Loucy (cell line): ENCODE results near the gene TSHZ2.
"Not testable (repeated sequence)": the region's sequence is repeated elsewhere in the genome, so short reads cannot be mapped to it uniquely, and the experiment has no call there.

Experiments used
- H2AFZ ChIP-seq: fragments of 200-600 bp; sonication (generic); 2 replicates; pipeline ENCODE4 v1.6.0; 2016; ENCODE audit warnings: antibody characterized with exemption, mild to moderate bottlenecking, low read length, moderate library complexity
- H3F3A ChIP-seq: fragments of 200-600 bp; 2 replicates; pipeline ENCODE4 v1.6.0; 2016; ENCODE audit warnings: antibody characterized with exemption, low read depth, mild to moderate bottlenecking
- H3K27me3 ChIP-seq: fragments of 200-600 bp; sonication (generic); 2 replicates; pipeline ENCODE4 v1.6.1; 2014; ENCODE audit warnings: low read length, mild to moderate bottlenecking; ENCODE audit not compliant: insufficient read depth, poor library complexity, severe bottlenecking
- H3K36me3 ChIP-seq: fragments of 200-600 bp; sonication (generic); 2 replicates; pipeline ENCODE4 v1.6.1; 2016; ENCODE audit warnings: low read length; ENCODE audit not compliant: insufficient read depth
- H3K4me1 ChIP-seq: fragments of 200-600 bp; sonication (generic); 2 replicates; pipeline ENCODE4 v1.5.1; 2014; ENCODE audit warnings: low read length, mild to moderate bottlenecking; ENCODE audit not compliant: insufficient read depth, poor library complexity, severe bottlenecking
- H3K4me2 ChIP-seq: fragments of 200-600 bp; sonication (generic); 2 replicates; pipeline ENCODE4 v1.6.0; 2014; ENCODE audit warnings: antibody characterized with exemption, low read length, low read depth, mild to moderate bottlenecking; ENCODE audit not compliant: poor library complexity, severe bottlenecking
- H3K4me3 ChIP-seq: fragments of 200-600 bp; sonication (generic); 2 replicates; pipeline ENCODE4 v1.5.1; 2014; ENCODE audit warnings: low read length, mild to moderate bottlenecking, mixed read lengths; ENCODE audit not compliant: poor library complexity, severe bottlenecking
- H3K79me2 ChIP-seq: fragments of 200-600 bp; sonication (generic); 2 replicates; pipeline ENCODE4 v1.6.1; 2014; ENCODE audit warnings: low read length; ENCODE audit not compliant: insufficient read depth
- H3K9ac ChIP-seq: fragments of 200-600 bp; sonication (generic); 2 replicates; pipeline ENCODE4 v1.6.0; 2014; ENCODE audit warnings: mild to moderate bottlenecking, low read depth, low read length, moderate library complexity; ENCODE audit not compliant: poor library complexity, severe bottlenecking
- H3K9me2 ChIP-seq: fragments of 200-600 bp; sonication (generic); replicated peaks from 2 replicates; pipeline ENCODE4 v1.6.1; 2016; ENCODE audit warnings: low read depth, low read length, mixed read lengths
- H3K9me3 ChIP-seq: fragments of 200-600 bp; sonication (generic); 2 replicates; pipeline ENCODE4 v1.6.1; 2014; ENCODE audit warnings: mild to moderate bottlenecking, antibody characterized with exemption, low read length, low read depth; ENCODE audit not compliant: insufficient read depth
- H4K20me1 ChIP-seq: fragments of 200-600 bp; sonication (generic); 2 replicates; pipeline ENCODE4 v1.6.0; 2014; ENCODE audit warnings: antibody characterized with exemption, low read length, mild to moderate bottlenecking; ENCODE audit not compliant: insufficient read depth, poor library complexity, severe bottlenecking
- EZH2phosphoT487 ChIP-seq: fragments of 200-600 bp; IDR thresholded peaks from 2 replicates; pipeline ENCODE4 v1.6.1; 2018; ENCODE audit warnings: antibody characterized with exemption, mild to moderate bottlenecking, moderate library complexity, borderline replicate concordance
- TF ChIP-seq, protein P1 (sequence below): fragments of 200-600 bp; sonication (generic); conservative IDR thresholded peaks from 2 replicates; pipeline ENCODE4 v1.5.1; 2014; ENCODE audit warnings: mild to moderate bottlenecking, antibody characterized with exemption, low read length

Gene TSHZ2

DNA sequence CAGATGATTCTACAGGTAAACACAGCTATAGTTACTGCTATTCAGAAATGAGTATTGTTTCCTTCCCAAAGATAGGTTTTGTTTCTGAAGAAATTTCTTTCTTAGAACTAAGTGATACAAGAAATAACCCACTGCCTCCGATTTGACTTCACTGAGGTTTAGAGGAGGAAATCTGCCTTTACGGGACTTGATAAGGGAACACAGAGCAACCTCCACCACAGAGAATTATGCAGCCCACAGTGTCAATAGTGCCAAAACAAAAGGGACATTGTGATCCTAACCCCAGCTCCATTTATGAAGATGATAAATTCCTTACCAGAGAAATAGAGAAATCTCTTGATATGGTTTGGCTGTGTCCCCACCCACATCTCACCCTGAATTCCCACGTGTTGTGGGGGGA is 456.8 kb downstream of the TSHZ2 start:
- Histone ChIP-seq H3F3A (no peaks in the 10 kb centered on the region), H3K27me3 (no peaks in the 10 kb centered on the region), H2AFZ (no peak overlapping the region), H3K36me3 (no peaks in the 10 kb centered on the region), H3K9ac (no peak overlapping the region), H3K9me2 (no peaks in the 10 kb centered on the region), H4K20me1 (no peaks in the 10 kb centered on the region), H3K4me3 (no peak overlapping the region), H3K4me2 (no peak overlapping the region), H3K79me2 (no peaks in the 10 kb centered on the region), H3K9me3 (no peaks in the 10 kb centered on the region), H3K4me1 (no peaks in the 10 kb centered on the region)
- no peak for TF ChIP-seq EZH2phosphoT487
- TF ChIP-seq, protein P1, sequence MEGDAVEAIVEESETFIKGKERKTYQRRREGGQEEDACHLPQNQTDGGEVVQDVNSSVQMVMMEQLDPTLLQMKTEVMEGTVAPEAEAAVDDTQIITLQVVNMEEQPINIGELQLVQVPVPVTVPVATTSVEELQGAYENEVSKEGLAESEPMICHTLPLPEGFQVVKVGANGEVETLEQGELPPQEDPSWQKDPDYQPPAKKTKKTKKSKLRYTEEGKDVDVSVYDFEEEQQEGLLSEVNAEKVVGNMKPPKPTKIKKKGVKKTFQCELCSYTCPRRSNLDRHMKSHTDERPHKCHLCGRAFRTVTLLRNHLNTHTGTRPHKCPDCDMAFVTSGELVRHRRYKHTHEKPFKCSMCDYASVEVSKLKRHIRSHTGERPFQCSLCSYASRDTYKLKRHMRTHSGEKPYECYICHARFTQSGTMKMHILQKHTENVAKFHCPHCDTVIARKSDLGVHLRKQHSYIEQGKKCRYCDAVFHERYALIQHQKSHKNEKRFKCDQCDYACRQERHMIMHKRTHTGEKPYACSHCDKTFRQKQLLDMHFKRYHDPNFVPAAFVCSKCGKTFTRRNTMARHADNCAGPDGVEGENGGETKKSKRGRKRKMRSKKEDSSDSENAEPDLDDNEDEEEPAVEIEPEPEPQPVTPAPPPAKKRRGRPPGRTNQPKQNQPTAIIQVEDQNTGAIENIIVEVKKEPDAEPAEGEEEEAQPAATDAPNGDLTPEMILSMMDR: no peak

DNA sequence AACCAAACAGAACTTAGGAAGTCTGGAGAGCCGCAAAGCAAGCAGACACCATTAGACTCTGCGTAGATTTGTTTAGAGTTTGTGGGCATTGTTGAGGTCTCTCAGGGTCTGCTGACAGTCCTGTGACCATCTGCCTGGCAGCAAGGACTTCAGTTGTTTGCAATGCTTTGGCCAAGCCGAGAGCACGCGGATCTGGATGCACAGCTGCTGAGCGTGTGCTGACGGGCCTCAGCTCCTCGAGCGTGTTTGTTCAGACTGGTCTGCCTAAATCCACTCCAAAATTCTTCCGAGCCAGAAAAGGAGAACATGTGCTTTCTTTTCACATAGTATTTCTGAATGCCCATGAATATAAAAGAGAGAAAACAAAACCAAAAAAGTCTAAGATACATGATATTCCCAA is 462.5 kb downstream of the TSHZ2 start:
- Histone ChIP-seq H3K9ac (no peak overlapping the region), H3K9me3 (no peaks in the 10 kb centered on the region), H3K9me2 (no peaks in the 10 kb centered on the region), H2AFZ (no peak overlapping the region), H3K27me3 (no peaks in the 10 kb centered on the region), H3K4me3 (no peak overlapping the region), H3K79me2 (no peaks in the 10 kb centered on the region), H3F3A (no peaks in the 10 kb centered on the region), H3K4me1 (no peaks in the 10 kb centered on the region), H3K4me2 (no peak overlapping the region), H3K36me3 (no peaks in the 10 kb centered on the region), H4K20me1 (no peaks in the 10 kb centered on the region)
- TF ChIP-seq, protein P1: no peak
- TF ChIP-seq EZH2phosphoT487: no peak

DNA sequence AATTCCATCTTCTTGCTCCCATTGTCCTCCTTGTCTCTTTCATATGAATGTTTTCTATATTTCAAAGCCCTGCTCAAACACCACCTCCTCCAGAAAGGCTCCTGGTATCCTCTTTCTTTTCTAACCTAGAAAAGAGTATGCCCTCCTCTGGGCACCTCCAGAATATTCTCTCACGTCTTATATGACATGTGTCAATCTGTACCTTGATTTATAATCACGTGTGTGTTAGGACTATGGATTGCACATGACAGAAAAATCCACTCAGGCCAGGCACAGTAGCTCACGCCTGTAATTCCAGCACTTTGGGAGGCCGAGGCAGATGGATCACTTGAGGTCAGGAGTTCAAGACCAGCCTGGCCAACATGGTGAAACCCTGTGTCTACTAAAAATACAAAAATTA is 464.8 kb downstream of the TSHZ2 start:
- not testable (repeated sequence) for H3K27me3 ChIP-seq, H3K36me3 ChIP-seq, H3K4me2 ChIP-seq, H3F3A ChIP-seq, H3K9ac ChIP-seq, H3K4me1 ChIP-seq, H4K20me1 ChIP-seq, H3K79me2 ChIP-seq, H3K9me2 ChIP-seq, H2AFZ ChIP-seq, H3K9me3 ChIP-seq, H3K4me3 ChIP-seq

DNA sequence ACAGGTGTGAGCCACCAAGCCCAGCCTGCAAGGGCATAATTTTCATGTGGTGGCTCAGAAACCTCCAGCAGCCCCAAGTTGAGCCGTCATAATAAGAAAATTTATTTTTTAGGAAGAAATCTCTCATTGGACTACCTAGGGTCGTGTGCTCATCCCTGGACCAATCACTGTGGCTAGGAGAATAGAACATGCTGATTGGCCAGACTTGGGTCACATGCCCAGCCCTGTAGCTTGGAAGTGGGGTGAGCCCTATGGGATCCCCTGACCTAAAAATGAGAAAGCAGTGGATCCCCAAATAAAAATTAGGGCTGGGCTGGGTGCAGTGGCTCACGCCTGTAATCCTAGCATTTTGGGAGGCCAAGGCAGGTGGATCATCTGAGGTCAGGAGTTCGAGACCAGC is 466.2 kb downstream of the TSHZ2 start:
- TF ChIP-seq, protein P1: no peak
- no peak for TF ChIP-seq EZH2phosphoT487
- Histone ChIP-seq H3K9me2 (no peaks in the 10 kb centered on the region), H3K4me1 (no peaks in the 10 kb centered on the region), H3K36me3 (no peaks in the 10 kb centered on the region), H3K4me3 (no peak overlapping the region), H4K20me1 (no peaks in the 10 kb centered on the region), H3K9me3 (no peaks in the 10 kb centered on the region), H3K27me3 (no peaks in the 10 kb centered on the region), H3K4me2 (no peak overlapping the region), H2AFZ (no peak overlapping the region), H3F3A (no peaks in the 10 kb centered on the region), H3K79me2 (no peaks in the 10 kb centered on the region), H3K9ac (no peak overlapping the region)
